ENCODE data around the gene ZYX.

ZYX gene

GRCh38 chr7:143435266-143435665 is 54.1 kb downstream of the ZYX start:
- TF ChIP-seq TAF1 (IDR thresholded peaks at IDR 0.05; ENCODE audit: borderline replicate concordance, low read depth, low read length), result no peak
- TF ChIP-seq POLR2AphosphoS5 (IDR thresholded peaks at IDR 0.05; ENCODE audit: low read depth, low read length), result no peak
- TF ChIP-seq POLR2A (IDR thresholded peaks at IDR 0.05; ENCODE audit: low read depth, low read length), result no peak
- DNase-seq (ENCODE audit: insufficient read length) (no peak), FAIRE-seq (no peak)

- no peak for DNase-seq (ENCODE audit: insufficient read length)
- no peak for FAIRE-seq
Measured at GRCh38 chr7:143436325-143436946, 55.3 kb downstream of the ZYX start.

GRCh38 chr7:143437578-143437977 is 56.4 kb downstream of the ZYX start:
- DNase-seq (ENCODE audit: insufficient read length) (no peak), FAIRE-seq (no peak)
- TF ChIP-seq POLR2AphosphoS5 (IDR thresholded peaks at IDR 0.05; ENCODE audit: low read depth, low read length) (no peak), POLR2A (IDR thresholded peaks at IDR 0.05; ENCODE audit: low read depth, low read length) (no peak), TAF1 (IDR thresholded peaks at IDR 0.05; ENCODE audit: borderline replicate concordance, low read depth, low read length) (no peak)

More at GRCh38 chr7:143436325-143436946, 55.3 kb downstream of the ZYX start:
- TF ChIP-seq POLR2A (IDR thresholded peaks at IDR 0.05; ENCODE audit: low read depth, low read length) (no peak), TAF1 (IDR thresholded peaks at IDR 0.05; ENCODE audit: borderline replicate concordance, low read depth, low read length) (no peak), POLR2AphosphoS5 (IDR thresholded peaks at IDR 0.05; ENCODE audit: low read depth, low read length) (no peak)

- no peak for DNase-seq (ENCODE audit: insufficient read length)
- no peak for FAIRE-seq
Measured at GRCh38 chr7:143439866-143440265, 58.7 kb downstream of the ZYX start.

More at GRCh38 chr7:143439866-143440265, 58.7 kb downstream of the ZYX start:
- TF ChIP-seq TAF1 (IDR thresholded peaks at IDR 0.05; ENCODE audit: borderline replicate concordance, low read depth, low read length), result no peak
- TF ChIP-seq POLR2AphosphoS5 (IDR thresholded peaks at IDR 0.05; ENCODE audit: low read depth, low read length), result no peak
- TF ChIP-seq POLR2A (IDR thresholded peaks at IDR 0.05; ENCODE audit: low read depth, low read length), result no peak

Data from GM12892 (cell line).